ENCODE results near the gene PDZD7.

PDZD7 gene

DNA sequence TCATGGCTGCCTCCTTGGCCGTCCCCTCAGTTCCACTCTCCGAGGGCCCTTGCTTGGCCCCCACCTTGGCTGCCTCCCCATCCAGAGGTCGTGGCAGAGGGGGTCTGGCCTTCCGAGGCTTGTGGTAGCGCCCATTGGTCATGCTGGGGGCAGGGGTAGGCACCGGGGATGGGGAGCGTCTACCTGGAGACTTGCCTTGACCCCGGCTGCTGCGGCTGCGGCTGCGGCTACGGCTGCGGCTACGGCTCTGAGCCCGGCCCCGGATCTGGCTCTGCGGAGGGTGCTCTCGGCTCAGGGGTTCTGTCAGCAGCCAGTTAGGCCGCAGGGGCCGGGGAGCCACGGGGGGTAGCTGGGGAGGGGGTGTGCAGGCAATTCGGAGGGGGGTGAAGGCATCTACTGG lies 20.6 kb downstream of the PDZD7 start:
- Histone ChIP-seq H3K4me2 (ENCODE audit: low read length) (no peak overlapping the region), H3K4me3 (ENCODE audit: low read length) (no peak overlapping the region), H3K9me2 (replicated peaks; ENCODE audit: control insufficient read depth, low read length) (no peaks in the 10 kb centered on the region), H3K79me2 (ENCODE audit: control insufficient read depth, low read length) (no peaks in the 10 kb centered on the region), H3K4me1 (ENCODE audit: control insufficient read depth, low read length) (peaks cover 12% of the 10 kb centered on the region), H3K9me3 (ENCODE audit: control insufficient read depth, insufficient read depth, low read length) (no peaks in the 10 kb centered on the region), H3K27me3 (ENCODE audit: control insufficient read depth, low read length) (peaks cover 6% of the 10 kb centered on the region; the same call in 1 of the 2 replicates), H3F3A (ENCODE audit: control insufficient read depth, insufficient read depth) (0 out of 2 replicates have a peak, but pooled peaks cover 2% of the 10 kb centered on the region), H3K36me3 (ENCODE audit: control insufficient read depth, low read length) (no peaks in the 10 kb centered on the region; the same call in 1 of the 2 replicates), H4K20me1 (ENCODE audit: control insufficient read depth, insufficient read depth, low read depth, low read length) (no peaks in the 10 kb centered on the region), H3K27ac (ENCODE audit: low read depth, low read length) (no peak overlapping the region)
- no peak for TF ChIP-seq EZH2phosphoT487 (IDR thresholded peaks at IDR 0.05; ENCODE audit: borderline replicate concordance, low read length)
- TF ChIP-seq, protein P1, sequence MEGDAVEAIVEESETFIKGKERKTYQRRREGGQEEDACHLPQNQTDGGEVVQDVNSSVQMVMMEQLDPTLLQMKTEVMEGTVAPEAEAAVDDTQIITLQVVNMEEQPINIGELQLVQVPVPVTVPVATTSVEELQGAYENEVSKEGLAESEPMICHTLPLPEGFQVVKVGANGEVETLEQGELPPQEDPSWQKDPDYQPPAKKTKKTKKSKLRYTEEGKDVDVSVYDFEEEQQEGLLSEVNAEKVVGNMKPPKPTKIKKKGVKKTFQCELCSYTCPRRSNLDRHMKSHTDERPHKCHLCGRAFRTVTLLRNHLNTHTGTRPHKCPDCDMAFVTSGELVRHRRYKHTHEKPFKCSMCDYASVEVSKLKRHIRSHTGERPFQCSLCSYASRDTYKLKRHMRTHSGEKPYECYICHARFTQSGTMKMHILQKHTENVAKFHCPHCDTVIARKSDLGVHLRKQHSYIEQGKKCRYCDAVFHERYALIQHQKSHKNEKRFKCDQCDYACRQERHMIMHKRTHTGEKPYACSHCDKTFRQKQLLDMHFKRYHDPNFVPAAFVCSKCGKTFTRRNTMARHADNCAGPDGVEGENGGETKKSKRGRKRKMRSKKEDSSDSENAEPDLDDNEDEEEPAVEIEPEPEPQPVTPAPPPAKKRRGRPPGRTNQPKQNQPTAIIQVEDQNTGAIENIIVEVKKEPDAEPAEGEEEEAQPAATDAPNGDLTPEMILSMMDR (IDR thresholded peaks at IDR 0.05; ENCODE audit: low read depth, low read length, poor library complexity, severe bottlenecking) = no peak

DNA sequence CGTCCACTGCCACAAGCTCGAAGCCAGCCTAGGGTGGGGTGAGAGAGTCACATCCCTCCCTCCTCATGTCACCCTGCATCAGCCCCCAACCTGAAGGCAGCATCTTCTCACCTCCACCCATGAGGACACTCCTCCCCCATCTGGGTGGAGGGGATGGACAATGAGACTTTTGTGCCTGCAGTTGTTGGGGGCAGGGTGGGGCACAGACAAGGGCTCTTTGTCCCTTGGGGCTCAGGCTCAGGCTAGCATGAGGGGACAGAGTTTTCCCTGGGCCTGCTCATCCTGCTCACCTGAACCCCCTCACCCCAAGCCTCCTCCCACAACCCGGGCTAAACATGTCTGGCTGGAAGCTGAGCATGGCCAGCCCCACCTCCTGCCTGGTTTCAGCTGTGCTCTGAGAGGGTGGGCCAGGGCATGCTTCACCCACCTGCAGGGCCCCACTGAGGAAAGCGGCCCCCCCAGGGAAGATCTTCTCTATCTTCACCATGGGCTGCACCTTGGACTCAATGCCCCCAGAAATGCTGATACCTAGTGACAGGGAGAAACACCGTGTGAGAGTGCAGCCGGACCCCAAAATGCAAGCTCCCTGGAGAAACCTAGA lies 22.0 kb downstream of the PDZD7 start:
- Histone ChIP-seq H3K9me3 (ENCODE audit: control insufficient read depth, insufficient read depth, low read length) (no peaks in the 10 kb centered on the region), H3K27me3 (ENCODE audit: control insufficient read depth, low read length) (no peaks in the 10 kb centered on the region), H3K9me2 (replicated peaks; ENCODE audit: control insufficient read depth, low read length) (no peaks in the 10 kb centered on the region), H3K36me3 (ENCODE audit: control insufficient read depth, low read length) (no peaks in the 10 kb centered on the region; the same call in 1 of the 2 replicates), H3K27ac (ENCODE audit: low read depth, low read length) (no peak overlapping the region), H3K4me2 (ENCODE audit: low read length) (no peak overlapping the region), H3K79me2 (ENCODE audit: control insufficient read depth, low read length) (no peaks in the 10 kb centered on the region), H3F3A (ENCODE audit: control insufficient read depth, insufficient read depth) (0 out of 2 replicates have a peak, but pooled peaks cover 2% of the 10 kb centered on the region), H4K20me1 (ENCODE audit: control insufficient read depth, insufficient read depth, low read depth, low read length) (no peaks in the 10 kb centered on the region), H3K4me3 (ENCODE audit: low read length) (no peak overlapping the region), H3K4me1 (ENCODE audit: control insufficient read depth, low read length) (peaks cover 12% of the 10 kb centered on the region)
- TF ChIP-seq EZH2phosphoT487 (IDR thresholded peaks at IDR 0.05; ENCODE audit: borderline replicate concordance, low read length) = no peak
- TF ChIP-seq, protein P1 (IDR thresholded peaks at IDR 0.05; ENCODE audit: low read depth, low read length, poor library complexity, severe bottlenecking) = no peak

DNA sequence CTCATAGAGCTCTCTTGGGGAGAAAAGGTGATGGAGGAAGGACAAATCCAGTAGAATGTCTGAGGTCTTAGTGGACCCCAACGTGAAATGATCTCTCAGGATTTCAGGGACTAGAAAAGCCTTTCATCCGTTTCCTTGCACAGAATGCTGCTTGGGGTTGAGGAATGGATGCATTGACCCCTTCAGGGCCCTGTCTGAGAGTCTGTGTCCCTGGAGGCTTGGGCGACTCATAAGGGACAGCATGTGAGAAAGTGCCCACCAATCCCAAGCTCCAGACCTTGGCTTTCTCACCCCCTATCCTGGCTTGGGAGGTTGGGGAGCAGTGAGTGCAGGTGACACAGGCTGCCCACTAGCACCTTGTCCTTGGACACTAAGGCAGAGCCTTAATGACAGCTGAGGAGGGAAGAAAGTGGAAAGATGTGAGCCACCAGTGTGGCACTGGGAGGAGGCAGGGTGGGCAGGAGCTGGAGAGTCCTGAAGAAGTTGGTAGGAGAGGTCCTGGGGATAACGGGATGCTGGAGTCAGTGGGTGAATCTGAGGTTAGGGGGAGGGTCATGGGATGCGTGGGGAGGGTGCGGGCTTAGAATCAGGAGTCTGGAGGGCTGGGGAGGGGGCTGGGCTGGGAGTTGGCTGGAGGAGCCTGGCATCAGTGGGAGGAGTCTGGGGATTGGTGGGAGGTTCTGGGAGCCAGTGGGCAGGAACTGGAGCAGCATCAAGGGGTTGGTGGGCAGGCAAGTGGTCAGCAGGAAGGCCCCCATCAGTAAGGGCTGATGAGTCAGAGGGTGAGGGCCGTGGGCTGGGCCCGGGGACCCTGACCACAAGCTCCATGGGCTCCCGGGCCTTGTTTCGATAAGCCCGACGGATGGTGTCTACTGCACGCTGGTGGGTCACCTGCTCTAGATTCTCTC lies 22.8 kb downstream of the PDZD7 start:
- Histone ChIP-seq H3K4me3 (ENCODE audit: low read length) (no peak overlapping the region), H3K4me1 (ENCODE audit: control insufficient read depth, low read length) (peaks cover 8% of the 10 kb centered on the region), H3K79me2 (ENCODE audit: control insufficient read depth, low read length) (no peaks in the 10 kb centered on the region), H3F3A (ENCODE audit: control insufficient read depth, insufficient read depth) (0 out of 2 replicates have a peak, but pooled peaks cover 2% of the 10 kb centered on the region), H3K27me3 (ENCODE audit: control insufficient read depth, low read length) (no peaks in the 10 kb centered on the region), H4K20me1 (ENCODE audit: control insufficient read depth, insufficient read depth, low read depth, low read length) (no peaks in the 10 kb centered on the region), H3K9me3 (ENCODE audit: control insufficient read depth, insufficient read depth, low read length) (no peaks in the 10 kb centered on the region), H3K4me2 (ENCODE audit: low read length) (no peak overlapping the region), H3K36me3 (ENCODE audit: control insufficient read depth, low read length) (no peaks in the 10 kb centered on the region; the same call in 1 of the 2 replicates), H3K9me2 (replicated peaks; ENCODE audit: control insufficient read depth, low read length) (no peaks in the 10 kb centered on the region), H3K27ac (ENCODE audit: low read depth, low read length) (no peak overlapping the region)
- TF ChIP-seq, protein P1 (IDR thresholded peaks at IDR 0.05; ENCODE audit: low read depth, low read length, poor library complexity, severe bottlenecking) = no peak
- no peak for TF ChIP-seq EZH2phosphoT487 (IDR thresholded peaks at IDR 0.05; ENCODE audit: borderline replicate concordance, low read length)
